GM12872 (cell line): ENCODE results near the gene KCTD10.

Source experiments
- CTCF ChIP-seq: IDR thresholded peaks from 3 replicates; pipeline ENCODE4 v1.5.1; 2011; ENCODE audit warnings: low read depth, mild to moderate bottlenecking, low read length, moderate library complexity; ENCODE audit not compliant: insufficient read depth

KCTD10 gene

GRCh38 chr12:109477185-109477962 lies at the start of gene KCTD10, which contains the start of gene UBE3B:
Gene KCTD10, minus strand, starts transcription at chr12:109477300. Its CDS starts 38 bp downstream, at chr12:109477262.
Gene UBE3B, plus strand, starts transcription at chr12:109477634. Its CDS starts 5,918 bp downstream, at chr12:109483552.
- no peak for TF ChIP-seq CTCF

- TF ChIP-seq CTCF = no peak
Observed at GRCh38 chr12:109525279-109525585, 48.1 kb upstream of the KCTD10 start.

- TF ChIP-seq CTCF = no peak
Observed at GRCh38 chr12:109524466-109525278, 47.6 kb upstream of the KCTD10 start.

GRCh38 chr12:109523504-109523903 lies 46.4 kb upstream of the KCTD10 start:
- no peak for TF ChIP-seq CTCF

- no peak for TF ChIP-seq CTCF
Observed at GRCh38 chr12:109523071-109523470, 46.0 kb upstream of the KCTD10 start.

GRCh38 chr12:109521831-109522230 lies 44.7 kb upstream of the KCTD10 start:
- no peak for TF ChIP-seq CTCF

- TF ChIP-seq CTCF = no peak
Observed at GRCh38 chr12:109519787-109520186, 42.7 kb upstream of the KCTD10 start.
